Lung microvascular endothelial cell (primary cell): Measurements from ENCODE around the gene TMEM267. TPM values are rescaled to one million over a fixed set of nuclear protein-coding genes. Genes with fewer than 3 reads are reported as not detected.
"Not testable (repeated sequence)": the region's sequence is repeated elsewhere in the genome, so short reads cannot be mapped to it uniquely, and the experiment has no call there.

Experiments
- DNase-seq, 2 donors: peaks; one replicate each; pipeline versions ENCODE4 v3.0.0 to v3.0.0-alpha.2; 2010; ENCODE audit warnings: low read depth in 2 of 2
- total RNA-seq: library from RNA; depleted of rRNA; stranded (reverse); fragments of >200 nt; gene quantifications from 2 replicates; pipeline ENCODE4 v1.2.1, GENCODE V29; 2014

Gene TMEM267
- total RNA-seq, 1 donor from 2014 or later = 7.7 TPM

DNA sequence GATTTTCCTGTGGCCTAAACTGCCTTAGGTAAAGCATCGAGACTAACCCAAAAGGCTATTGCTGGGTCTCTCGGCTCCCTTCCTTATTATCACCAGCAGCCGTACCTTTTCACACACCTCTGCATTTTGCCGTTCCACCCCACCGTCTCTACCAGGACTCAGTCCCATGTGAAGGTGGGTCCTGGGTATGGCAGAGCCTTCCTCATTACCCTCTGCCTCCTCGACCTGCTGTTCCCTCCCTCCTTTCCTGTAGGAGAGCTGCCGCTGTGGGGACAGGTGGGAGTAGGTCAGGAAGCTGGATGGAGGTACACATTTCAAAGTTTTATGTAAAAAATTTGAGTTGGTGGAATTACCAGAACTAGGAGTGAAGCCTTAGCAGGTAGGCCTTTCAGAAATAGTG is 73.3 kb downstream of the TMEM267 start:
- DNase-seq = no peak

DNA sequence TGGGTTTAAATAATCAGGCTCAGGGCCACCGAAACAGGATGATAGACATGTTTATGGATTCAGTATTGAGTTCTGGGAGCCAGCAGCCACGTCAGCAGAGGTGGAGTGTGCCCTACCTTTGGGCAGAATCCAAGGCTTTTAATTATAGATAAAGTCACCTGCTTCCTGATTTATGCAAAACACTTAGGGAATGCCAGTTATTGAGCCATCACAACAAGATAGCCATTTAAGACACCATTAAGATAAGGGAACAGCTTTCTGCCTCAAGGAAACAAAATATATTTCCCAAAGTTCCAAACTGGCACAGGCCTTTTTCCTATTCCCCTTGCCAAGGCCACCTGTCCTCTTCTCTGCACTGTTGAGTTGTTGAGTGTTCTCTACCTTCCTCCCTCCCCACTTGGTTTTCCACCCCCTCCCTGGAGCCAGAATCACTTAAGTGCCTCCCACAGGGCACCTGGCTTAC is 73.8 kb downstream of the TMEM267 start:
- DNase-seq = no peak

DNA sequence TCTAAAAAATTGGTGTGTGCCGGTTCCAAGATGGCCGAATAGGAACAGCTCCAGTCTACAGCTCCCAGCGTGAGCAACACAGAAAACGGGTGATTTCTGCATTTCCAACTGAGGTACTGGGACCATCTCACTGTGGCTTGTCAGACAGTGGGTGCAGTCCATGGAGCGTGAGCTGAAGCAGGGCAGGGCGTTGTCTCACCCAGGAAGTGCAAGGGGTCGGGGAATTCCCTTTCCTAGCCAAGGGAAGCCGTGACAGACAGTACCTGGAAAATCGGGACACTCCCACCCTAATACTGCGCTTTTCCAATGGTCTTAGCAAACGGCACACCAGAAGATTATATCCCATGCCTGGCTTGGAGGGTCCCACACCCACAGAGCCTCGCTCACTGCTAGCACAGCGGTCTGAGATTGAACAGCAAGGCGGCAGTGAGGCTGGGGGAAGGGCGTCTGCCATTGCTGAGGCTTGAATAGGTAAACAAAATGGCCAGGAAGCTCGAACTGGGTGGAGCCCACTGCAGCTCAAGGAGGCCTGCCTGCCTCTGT is 81.1 kb downstream of the TMEM267 start:
- not testable (repeated sequence) for DNase-seq

DNA sequence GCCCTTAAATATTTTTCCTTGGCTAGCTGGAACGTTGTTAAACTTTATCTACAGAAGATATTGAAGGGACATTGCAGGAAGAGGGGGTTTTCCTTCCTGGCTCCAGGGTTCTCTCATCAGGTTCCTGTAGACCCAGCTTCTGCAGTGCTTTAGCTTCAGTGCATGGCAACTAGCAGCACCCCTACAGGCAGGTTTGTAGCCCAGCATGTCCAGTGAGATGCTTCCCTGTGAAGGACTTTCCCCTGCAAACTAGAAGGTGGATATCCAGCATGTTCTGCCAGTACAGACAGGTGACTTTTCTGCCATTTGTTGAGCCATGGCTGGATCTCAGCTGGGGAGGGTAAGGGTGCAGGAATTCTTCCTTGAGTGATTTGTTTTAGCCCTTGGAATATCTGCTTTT is 81.8 kb downstream of the TMEM267 start:
- peak in 1 of 2 donors; percentile 37 for DNase-seq

DNA sequence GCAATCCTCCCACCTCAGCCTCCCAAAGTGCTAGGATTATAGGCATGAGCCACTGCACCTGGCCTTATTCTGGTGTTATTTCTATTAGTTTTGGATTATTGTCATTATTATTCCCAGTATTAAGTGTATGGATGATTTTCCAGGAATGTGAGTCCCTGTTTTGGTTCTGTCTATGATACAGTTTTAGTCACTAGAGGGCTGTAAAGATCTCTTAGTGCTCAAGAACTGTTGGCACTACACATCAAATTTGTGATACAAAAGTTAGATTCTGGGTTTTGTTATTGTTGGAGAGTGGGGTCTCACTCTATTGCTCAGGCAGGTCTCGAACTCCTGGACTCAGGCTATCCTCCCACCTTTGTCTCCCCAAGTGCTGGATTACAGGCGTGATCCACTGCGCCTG is 83.6 kb downstream of the TMEM267 start:
- DNase-seq = peak in 1 of 2 donors; percentile 55

GRCh38 chr5:43396762-43397304 is 86.8 kb downstream of the TMEM267 start:
- DNase-seq = peak in 1 of 2 donors; percentile 17

Other genes with a start within 250 kb of the TMEM267 start
- 43.8 and 52.2 TPM in 2 replicates for gene HMGCS1, start 170.5 kb downstream of the TMEM267 start, total RNA-seq
- gene CCL28, start 71.5 kb downstream of the TMEM267 start, total RNA-seq = 0.65 and 2.6 TPM in 2 replicates
- gene C5orf34, start 31.3 kb upstream of the TMEM267 start, total RNA-seq = 1.4 and 2.0 TPM in 2 replicates
- gene PAIP1, start 73.2 kb upstream of the TMEM267 start, total RNA-seq = 71.3 and 71.8 TPM in 2 replicates
- 55.8 and 68.1 TPM in 2 replicates for gene NNT, start 119.3 kb upstream of the TMEM267 start, total RNA-seq